GM18517 (cell line): ENCODE results near the gene KDM4C.
"Not testable (repeated sequence)": the region's sequence is repeated elsewhere in the genome, so short reads cannot be mapped to it uniquely, and the experiment has no call there.

Source experiments
- ATAC-seq: cut with Tn5 transposase; IDR thresholded peaks from one replicate; pipeline ENCODE4 v1.9.1; 2021; ENCODE audit warnings: mild to moderate bottlenecking, moderate library complexity; ENCODE audit not compliant: unreplicated experiment

KDM4C gene

DNA sequence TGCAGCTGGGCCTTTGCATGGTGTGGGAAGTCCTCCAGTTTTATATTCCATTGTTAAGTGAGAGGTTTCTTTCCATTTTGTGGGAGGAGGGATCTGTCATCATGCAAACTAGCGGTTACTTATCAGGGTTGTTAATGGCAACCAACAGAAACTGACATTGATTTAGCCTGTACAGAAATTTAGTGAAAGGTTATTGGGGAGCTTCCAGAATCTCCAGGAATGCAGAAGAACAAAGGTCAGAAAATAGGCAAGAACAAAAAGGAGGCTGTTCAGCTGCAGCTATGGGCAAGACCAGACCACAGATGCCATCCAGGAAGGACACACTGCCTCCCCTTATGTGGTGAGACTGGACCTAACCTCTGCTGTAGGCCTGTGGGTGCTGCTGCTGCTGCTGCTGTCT lies 395.8 kb downstream of the KDM4C start:
- ATAC-seq: no peak

DNA sequence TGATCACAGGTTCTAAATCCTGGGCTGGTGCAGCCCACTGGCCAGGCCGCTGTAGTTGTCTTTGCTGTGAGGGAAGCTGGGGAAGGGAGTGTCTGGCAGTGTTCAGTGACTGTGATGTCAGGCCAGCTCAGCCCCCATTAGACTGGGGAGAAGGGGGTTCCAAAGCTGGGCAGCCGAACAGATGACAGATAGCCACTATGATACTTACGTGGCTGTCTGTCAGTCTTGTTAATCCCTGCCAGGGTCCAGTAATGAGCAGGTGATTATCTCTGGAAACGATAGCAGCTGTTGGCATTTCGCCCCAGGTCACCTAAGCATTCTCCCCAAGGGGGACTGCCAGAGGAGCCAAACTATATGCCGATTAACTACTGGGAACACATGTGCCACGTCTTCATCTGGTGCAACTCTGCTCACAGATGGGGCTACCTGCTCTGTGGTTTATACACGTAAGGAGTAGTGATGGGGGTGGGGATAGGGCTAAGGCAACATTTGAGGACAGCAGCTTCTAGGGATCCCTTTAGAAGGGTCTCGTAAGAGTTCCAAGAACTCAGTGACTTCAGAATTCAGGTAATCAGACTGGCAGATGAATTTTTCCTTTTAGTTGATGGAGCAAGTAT lies 396.3 kb downstream of the KDM4C start:
- ATAC-seq: no peak

DNA sequence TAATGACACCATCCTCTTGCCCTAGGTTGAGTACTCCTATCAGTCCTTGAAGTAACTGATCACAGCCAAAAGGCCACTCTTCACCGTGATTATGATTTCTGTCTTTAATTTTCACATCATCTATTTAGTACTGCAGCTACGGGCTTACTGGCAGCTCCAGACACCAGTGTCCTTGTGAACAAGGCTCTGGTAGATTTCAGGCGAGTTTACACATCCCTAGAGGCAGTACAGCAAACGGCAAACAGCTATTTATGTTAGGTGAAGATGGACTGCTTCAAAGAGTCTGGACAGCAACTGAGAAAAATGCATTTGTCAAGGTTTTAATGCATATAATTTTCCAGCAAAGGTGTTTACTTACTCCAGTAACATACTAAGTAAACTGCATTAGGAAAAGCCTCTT lies 396.9 kb downstream of the KDM4C start:
- ATAC-seq: no peak

DNA sequence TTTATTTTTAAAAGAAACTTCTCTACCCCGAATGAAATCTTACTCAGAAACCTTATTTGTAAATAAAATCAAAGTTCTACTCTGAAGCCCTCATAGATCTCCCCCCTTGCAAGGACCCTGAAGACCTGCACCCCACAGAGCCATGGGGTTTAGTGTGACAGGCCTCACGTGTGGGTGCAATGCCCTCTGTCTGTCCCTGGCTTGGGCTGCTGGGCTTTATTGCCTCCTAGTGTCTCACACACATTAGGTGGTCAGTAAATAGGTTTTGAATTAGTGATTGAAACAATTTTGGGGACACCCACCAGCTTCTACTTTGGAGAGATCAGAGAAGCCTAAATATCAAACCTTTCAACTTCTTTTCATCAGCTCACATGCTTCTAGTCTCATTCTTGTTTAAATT lies 403.7 kb downstream of the KDM4C start:
- ATAC-seq: no peak

DNA sequence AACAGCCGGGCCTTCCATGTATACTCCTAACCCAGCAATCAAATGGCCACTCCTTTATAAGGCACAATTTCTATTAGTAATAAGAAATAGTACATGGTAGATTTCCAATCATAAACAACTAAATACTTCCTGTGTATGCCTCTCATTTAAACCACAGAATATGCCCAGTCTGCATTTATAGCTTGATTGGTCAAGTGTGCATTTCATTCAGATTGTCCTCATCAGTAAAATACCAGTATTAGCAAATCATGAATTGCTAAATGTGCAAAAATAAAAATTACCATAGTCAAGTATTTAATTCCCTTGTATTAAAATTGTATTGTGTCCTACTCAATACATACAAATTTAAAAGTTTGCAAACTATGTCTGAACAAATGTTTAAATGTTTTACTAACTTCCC lies 406.2 kb downstream of the KDM4C start:
- ATAC-seq: no peak

DNA sequence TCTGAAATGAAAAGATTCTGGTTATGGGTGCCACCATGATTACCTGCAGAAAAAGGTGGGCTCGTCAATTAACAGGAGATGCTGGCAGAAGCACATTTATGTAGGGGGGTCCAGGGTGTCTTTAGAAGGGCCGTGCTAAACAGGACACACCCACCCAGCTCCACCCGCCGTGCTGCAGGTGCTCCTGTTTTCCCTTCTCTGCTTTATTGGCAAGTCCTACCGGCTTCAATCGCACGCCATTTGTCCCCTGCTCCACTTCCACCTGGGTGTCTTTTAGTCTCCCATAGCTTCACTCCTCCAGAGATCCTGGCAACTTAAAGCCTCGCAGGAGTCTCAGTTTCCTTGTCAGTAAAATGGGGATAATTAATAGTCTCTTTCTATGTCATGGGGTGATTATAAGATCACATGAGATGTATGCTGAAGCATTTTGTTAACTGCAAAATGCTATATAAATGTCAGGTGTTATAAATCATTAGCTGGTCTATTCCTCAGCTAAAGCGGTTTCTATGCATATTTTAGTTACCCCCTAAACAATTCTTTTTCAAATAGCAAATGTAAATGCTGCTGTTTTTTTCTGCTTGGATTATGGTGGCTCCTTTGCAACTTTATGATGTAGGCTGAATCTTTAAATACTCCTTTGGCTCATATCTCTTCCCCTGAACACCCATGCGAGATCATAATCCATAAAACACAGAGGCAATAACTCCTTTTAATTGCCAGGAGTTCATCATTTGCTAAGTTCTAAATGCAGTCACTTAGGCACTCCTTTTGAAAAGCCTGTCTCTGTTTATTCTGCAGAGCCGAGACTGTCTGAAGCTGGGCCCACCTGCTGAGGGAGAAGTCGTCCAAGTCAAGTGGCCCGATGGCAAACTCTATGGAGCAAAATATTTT lies 406.9 kb downstream of the KDM4C start:
- ATAC-seq: no peak

DNA sequence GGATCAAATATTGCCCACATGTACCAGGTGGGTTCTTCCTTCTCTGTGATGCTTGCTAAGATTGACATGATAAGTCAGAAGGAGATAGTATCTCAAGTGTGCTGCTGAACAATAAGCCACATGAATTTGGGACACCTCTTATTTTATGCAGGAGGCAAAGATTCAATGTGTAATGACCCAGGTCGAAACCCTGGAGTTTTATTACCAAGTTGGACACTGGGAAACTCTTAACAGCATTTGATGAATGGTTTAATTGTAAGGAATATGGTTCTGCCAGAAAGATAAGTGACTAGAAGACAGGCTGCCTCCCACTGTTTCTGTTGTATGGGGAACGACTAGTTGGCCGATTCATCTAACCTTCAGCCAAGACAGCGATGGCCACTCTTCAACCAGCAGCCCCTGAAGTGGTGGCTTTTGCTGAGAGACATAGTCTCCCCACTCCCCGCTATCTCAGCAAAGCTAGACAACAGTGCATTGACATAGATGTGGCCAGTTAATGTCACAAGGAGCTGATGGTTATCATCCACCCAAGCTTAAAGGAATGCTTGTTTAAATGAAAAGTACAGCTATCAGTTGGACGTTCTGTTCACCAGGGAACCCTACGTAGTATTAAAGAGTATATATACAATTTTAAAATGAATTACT lies 407.7 kb downstream of the KDM4C start:
- no peak for ATAC-seq

DNA sequence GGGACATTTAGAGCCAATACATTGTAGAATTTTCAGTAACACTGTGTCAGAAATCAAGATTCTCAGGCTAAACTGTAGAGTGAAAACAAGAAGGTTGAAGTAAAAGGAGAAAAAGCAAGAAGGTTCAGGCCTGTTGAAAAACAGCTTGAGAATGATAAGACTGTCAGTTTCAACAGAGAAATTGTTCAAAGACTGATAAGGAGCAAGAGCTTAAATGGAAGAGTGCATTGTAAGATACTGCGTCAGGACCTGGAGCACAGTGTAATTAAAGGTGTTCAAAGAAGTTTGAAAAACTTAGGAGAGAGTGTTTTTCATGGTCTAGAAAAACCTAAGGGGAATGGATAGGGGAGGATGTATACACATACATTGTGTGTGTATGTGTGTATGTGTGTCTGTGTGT lies 408.3 kb downstream of the KDM4C start:
- no peak for ATAC-seq

DNA sequence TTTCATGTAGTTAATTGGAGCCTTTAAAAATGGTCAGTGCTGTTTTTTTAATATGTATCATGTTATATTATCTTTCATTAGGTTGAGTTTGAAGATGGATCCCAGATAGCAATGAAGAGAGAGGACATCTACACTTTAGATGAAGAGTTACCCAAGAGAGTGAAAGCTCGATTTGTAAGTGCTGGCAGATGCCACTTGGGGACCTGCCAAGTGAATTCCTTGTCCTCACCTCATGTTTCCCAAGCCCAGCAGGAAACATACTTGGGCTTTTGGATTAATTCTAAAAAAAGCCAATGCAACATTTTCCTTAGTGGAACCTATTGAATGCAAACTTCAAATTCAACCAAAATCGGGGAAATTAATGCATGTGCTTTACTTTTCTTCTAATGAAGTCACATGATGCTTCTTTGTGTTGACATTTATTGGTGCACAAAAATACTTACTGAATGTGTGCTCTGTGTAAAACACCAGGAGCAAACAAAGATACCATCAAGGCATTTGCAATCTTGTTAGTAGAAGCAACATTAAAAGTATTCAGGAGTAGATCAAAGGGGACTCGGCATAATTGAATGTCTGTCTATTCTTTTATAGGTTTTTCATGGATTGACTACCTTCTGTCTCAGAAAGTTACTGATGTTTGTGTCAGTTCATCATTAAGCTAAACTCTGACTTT lies 412.1 kb downstream of the KDM4C start:
- ATAC-seq: no peak

DNA sequence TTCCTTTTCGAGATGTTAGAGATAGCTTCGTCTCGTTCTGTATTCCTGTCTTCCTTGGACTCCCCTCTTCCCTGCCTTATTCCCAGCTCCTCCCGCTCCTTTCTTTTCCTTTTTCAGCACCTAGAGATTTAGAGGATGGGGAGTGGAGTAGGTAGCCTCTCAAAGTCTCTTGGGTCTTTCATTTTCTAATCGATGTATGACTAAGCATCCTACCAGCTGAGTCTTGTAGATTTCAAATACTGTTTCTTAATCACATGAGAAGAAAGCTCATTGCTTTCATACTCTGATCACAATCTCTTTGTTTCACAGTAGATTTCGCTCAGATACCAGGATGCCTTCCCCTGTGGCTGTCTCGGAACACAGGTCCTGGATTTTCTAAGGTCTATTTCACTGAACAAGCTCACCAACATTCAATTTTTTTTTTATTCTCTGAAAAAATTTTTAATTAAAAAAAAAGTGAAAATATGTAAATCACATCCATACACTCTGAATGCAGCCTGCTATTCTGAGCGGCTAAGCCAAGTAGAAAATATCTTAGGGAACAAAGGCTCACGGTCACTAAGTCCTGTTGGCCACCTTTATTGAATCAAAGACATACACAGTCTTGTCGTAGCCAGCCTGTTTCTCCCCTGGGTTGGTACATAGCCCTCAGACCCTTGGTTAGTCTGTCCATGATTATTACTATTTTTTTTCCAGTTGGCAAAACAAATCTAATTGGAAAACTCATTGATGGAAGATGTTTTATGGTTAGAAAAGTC lies 413.8 kb downstream of the KDM4C start:
- ATAC-seq: no peak

DNA sequence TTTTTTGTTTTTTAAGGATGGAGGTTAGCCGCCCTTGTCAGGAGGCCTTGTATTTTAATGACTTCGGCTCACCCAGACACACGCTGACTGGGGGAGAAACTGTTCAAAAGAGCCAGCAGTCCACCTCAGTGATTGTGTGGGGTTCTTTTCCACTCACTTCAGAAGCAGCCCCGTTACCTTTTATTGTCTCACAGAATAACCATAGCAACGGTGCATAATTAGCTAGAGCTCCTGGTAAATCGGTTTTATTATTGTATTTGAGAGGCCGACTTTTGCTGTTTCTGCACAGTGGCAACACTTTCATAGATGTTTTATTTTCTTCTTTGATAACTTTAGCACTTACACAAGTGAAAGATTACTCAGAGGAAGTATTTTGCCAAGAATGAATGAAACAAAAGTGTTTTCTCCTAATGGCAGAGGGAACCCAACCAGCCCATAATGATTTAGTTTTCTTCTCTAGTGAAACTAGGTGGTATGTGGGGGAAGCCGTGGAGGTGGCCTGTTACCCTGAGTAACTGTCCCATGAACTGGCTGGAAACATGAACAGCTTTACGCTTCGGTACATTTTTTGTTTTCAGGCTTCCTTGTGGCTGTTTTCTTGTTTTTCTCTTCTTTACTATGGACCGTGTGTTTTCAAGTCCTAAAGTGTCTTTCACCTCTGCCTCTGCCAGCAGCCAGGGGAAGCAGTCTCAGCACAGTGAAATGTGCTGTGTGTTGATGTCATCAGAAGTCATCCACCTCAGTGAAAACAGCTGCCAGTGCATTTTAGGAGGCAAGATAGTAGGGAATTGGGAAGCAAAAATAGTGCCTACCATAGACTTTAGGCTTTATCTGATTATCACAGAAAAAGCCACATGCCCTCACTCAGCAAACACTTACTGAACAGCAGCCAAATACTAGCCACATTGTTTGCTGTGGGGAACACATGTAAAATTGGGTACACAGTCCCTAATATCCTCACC lies 414.7 kb downstream of the KDM4C start:
- no peak for ATAC-seq

DNA sequence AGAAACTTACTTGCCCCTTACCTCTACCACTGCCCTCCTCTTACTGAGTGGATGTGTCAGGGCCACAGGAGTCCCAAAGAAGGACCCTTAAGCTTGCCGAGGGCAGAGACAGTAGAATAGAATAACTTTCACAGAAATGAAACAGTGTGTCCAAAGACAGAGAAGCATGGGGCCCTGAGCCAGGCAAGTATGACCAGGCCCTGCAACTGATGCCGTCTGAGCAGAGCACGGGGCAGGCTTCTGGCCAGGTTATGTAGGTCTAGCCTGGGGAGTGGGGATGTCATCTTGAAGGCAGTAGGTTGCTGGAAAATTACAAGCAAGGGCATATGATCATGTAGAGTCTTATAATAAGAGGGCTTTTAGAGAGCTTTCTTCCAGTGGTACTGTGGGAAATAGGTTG lies 415.4 kb downstream of the KDM4C start:
- no peak for ATAC-seq

DNA sequence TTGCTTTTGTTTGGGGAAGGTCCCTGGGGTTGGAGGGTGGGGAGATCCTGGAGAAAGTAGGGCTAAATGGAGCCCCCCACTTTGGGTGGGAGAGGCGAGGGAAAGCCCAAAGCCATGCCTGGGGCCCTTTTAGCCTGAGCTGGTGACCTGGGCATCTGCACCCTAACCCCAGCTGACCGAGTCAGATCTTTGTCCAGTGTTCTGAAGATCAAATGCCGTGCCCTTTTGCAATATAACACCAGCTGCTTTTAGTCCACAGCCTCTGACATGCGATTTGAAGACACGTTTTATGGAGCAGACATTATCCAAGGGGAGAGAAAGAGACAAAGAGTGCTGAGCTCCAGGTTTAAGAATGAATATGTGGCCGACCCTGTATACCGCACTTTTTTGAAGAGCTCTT lies 416.5 kb downstream of the KDM4C start:
- no peak for ATAC-seq

DNA sequence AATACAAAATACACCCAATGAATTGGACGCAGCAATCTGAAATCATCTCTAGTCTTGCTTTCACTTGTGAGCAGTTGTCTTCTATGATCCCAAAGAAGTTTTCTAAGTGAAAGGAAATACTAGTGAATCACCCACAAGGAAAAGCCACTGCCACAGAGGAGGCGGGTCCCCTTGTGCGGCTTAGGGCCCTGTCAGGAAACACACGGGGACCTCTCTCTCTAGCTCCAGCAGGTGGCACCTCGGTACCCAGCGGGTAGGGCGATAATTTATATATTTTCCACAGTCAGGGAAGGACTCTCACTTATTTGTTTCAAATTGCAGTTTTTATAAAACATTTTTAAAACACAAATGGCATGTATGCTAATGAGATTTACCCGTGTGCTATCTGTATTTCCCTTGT lies 417.1 kb downstream of the KDM4C start:
- ATAC-seq: no peak

DNA sequence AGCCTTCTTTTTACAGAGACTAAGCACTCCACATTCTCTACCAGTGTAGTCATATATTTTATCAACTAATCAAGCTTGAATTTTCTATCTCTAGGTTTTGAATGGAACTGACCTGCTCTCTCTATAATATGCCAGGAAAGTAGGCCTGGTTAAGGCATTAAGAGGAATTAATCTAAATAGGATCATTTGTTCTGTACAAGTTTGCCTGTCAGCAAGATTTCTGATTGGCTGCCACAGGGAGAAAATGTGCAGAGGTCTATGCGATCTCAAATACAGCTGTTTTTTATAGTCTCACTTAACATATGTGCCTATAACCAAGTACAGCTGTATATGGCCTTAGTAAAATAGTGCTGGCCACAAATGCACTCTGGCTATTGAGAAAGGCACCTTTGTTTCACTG lies 418.8 kb downstream of the KDM4C start:
- no peak for ATAC-seq

DNA sequence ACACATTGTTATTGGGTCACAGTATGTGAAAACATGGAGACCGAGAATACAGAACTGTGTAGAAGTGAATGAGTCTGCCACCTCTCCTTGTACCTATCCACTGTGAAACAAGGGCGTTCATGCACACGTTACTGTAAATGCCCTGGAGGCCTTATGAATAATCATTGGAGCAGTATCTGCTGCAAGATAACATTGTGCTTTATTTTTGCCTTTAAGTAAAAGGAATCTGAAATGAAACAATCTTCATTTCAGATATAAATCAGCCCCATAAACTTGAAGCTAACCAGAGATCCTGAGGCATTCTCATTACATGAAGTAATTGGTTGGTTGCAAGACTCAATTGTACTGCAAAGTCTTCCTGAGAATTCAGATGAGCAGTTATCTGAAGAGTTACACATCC lies 419.6 kb downstream of the KDM4C start:
- ATAC-seq: no peak

DNA sequence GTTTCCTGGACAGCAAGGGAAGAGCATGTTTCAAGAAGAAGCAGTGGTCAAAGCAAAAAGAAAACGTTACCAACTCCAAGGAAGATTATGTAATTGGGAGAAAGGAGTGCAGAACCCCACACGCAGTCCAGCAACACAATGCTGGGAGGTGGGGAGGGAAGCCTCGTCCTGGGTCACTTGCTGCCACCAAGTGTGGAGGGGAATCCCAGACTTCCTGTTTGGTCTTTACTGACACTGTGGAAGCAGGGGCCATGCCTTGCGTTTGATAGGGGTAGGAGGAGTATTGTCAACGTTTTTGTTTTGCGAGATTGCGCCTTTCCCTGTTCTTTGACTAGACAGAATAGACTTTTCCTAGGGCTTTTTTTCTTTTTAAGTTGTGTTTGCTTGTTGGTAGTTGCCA lies 421.0 kb downstream of the KDM4C start:
- no peak for ATAC-seq

DNA sequence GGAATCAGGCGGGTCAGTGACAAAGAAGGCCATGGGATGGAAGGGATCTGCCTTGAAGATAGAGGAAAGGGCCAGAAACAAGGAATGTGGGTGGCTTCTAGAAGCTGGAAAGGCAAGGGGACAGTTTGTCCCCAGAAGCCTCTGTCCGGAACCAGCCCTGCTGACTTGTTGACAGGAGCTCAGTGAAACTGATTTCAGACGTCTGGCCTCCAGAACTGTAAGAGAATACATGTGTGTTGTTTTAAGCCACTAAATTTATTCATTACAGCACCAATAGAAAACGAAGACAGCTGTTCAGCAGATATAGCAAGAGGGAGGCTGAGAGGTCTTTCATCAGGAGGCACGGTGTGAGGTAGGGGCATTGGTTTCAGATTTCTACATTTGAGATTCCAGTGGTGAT lies 422.5 kb downstream of the KDM4C start:
- ATAC-seq: no peak

DNA sequence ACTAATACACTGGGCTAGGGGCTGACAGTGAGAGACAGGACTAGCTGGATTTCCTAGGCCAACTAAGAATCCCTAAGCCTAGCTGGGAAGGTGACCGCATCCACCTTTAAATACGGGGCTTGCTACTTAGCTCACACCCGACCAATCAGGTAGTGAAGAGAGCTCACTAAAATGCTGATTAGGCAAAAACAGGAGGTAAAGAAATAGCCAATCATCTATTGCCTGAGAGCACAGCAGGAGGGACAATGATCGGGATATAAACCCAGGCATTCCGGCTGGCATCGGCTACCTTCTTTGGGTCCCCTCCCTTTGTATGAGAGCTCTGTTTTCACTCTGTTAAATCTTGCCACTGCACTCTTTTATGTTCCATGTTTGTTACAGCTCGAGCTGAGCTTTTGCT lies 425.4 kb downstream of the KDM4C start:
- not testable (repeated sequence) for ATAC-seq

DNA sequence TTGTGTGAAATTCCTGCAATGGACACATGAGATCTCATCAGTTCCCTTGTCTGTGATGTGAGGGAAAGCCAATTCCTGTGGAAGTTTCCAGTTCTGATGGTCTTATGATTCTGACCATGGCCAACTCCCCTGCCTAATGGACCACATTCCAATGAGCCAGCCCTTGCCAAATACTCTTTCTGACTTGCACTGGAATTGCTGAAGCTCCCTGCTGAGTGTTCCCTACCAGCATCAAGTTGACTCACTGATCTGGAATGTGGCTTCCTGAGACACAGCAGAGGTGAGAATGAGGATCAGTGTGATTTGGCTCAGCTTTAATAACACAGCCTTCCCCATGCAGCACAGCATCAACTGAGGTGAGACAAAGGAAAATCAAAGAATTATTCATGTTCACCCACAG lies 427.8 kb downstream of the KDM4C start:
- no peak for ATAC-seq
